Measurements from ENCODE around the gene FARS2. TPM values are rescaled to one million over a fixed set of nuclear protein-coding genes. Genes with fewer than 3 reads are reported as not detected.

The FARS2 gene
- total and polyA plus RNA-seq, 2 of the 13 experiments (the other 11 are each of a cell fraction or from before 2014, with no cell fraction given), result 15.4 to 26.0 TPM

DNA sequence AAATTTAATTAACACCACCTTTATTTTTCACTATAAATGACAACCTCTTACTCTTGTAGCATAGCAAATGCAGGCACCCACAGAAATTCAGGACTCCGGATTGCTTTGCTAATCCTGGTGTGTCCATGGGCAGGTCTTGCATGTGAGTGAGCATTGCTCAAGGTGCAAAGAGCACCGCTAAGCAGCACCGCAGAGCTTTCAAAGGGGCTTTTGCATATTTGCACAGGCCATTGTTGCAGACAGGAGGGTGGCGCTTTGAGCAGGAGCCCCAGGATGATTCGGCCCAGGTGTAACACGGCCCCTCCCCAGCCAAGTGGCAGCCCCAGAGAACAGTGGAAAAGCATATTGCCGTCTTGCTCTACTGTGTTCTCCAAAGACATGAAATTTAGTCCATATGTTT lies 452.2 kb downstream of the FARS2 start (continued):
- TF ChIP-seq PRMT3 (CRISPR knock-in tag; IDR thresholded peaks at IDR 0.05; ENCODE audit: borderline replicate concordance, low read depth) (no peak), KAT8 (CRISPR knock-in tag; IDR thresholded peaks at IDR 0.05) (peak; percentile 52; the same call in 1 of the 2 replicates), NONO (IDR thresholded peaks at IDR 0.05) (no peak), NONO (CRISPR knock-in tag; conservative IDR thresholded peaks at IDR 0.05) (peak; percentile 53; the same call in 1 of the 2 replicates), ZSCAN31 (CRISPR knock-in tag; IDR thresholded peaks at IDR 0.05; ENCODE audit: low read depth) (peak; percentile 70; the same call in 1 of the 2 replicates), ZNF577 (CRISPR knock-in tag; IDR thresholded peaks at IDR 0.05; ENCODE audit: borderline replicate concordance, low read depth) (no peak), THAP11 (CRISPR knock-in tag; IDR thresholded peaks at IDR 0.05) (peak; percentile 50), ZNF276 (CRISPR knock-in tag; IDR thresholded peaks at IDR 0.05; ENCODE audit: low read depth) (0 out of 2 replicates have a peak, but pooled peaks have one; percentile 49), ZNF770 (CRISPR knock-in tag; IDR thresholded peaks at IDR 0.05) (no peak), SIN3A (IDR thresholded peaks at IDR 0.05; ENCODE audit: borderline replicate concordance, low read depth, low read length) (no peak), DZIP1 (CRISPR knock-in tag; IDR thresholded peaks at IDR 0.05) (no peak)
- TF ChIP-seq, protein P1, sequence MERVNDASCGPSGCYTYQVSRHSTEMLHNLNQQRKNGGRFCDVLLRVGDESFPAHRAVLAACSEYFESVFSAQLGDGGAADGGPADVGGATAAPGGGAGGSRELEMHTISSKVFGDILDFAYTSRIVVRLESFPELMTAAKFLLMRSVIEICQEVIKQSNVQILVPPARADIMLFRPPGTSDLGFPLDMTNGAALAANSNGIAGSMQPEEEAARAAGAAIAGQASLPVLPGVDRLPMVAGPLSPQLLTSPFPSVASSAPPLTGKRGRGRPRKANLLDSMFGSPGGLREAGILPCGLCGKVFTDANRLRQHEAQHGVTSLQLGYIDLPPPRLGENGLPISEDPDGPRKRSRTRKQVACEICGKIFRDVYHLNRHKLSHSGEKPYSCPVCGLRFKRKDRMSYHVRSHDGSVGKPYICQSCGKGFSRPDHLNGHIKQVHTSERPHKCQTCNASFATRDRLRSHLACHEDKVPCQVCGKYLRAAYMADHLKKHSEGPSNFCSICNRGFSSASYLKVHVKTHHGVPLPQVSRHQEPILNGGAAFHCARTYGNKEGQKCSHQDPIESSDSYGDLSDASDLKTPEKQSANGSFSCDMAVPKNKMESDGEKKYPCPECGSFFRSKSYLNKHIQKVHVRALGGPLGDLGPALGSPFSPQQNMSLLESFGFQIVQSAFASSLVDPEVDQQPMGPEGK (CRISPR knock-in tag; IDR thresholded peaks at IDR 0.05), result peak; percentile 98
- TF ChIP-seq, protein P2, sequence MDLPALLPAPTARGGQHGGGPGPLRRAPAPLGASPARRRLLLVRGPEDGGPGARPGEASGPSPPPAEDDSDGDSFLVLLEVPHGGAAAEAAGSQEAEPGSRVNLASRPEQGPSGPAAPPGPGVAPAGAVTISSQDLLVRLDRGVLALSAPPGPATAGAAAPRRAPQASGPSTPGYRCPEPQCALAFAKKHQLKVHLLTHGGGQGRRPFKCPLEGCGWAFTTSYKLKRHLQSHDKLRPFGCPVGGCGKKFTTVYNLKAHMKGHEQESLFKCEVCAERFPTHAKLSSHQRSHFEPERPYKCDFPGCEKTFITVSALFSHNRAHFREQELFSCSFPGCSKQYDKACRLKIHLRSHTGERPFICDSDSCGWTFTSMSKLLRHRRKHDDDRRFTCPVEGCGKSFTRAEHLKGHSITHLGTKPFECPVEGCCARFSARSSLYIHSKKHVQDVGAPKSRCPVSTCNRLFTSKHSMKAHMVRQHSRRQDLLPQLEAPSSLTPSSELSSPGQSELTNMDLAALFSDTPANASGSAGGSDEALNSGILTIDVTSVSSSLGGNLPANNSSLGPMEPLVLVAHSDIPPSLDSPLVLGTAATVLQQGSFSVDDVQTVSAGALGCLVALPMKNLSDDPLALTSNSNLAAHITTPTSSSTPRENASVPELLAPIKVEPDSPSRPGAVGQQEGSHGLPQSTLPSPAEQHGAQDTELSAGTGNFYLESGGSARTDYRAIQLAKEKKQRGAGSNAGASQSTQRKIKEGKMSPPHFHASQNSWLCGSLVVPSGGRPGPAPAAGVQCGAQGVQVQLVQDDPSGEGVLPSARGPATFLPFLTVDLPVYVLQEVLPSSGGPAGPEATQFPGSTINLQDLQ (CRISPR knock-in tag; IDR thresholded peaks at IDR 0.05), result no peak

Data from HepG2 (cell line).